ENCODE data around the gene NAT9.

Gene NAT9

GRCh38 chr17:74798239-74798707 is 22.1 kb upstream of the NAT9 start:
- DNase-seq, result no peak
- TF ChIP-seq GATA1 (IDR thresholded peaks at IDR 0.05; ENCODE audit: low read depth, low read length) (no peak), POLR2A (IDR thresholded peaks at IDR 0.05; ENCODE audit: low read length) (no peak)

DNA sequence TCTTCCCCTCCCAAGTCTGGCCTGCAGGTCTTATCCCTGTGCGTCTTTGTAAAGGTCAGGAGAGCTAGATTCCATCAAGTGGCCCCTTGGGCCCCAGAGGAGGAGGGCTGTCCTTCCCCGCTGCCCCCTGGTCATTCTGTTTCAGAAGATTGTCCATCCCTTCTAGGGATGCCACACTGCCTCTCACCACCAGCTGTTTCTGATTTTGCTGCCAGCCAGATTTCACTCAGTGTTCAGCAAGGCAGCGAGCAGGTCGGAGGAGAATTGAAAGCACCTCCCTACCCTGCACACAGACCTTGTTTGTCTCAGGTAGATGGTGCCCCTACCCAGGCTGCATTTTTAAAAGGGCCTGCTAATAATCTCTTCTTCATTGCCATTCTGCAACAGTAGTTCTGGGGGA is 21.7 kb upstream of the NAT9 start:
- TF ChIP-seq POLR2A (IDR thresholded peaks at IDR 0.05; ENCODE audit: low read length), result no peak
- TF ChIP-seq GATA1 (IDR thresholded peaks at IDR 0.05; ENCODE audit: low read depth, low read length), result no peak
- DNase-seq, result no peak

DNA sequence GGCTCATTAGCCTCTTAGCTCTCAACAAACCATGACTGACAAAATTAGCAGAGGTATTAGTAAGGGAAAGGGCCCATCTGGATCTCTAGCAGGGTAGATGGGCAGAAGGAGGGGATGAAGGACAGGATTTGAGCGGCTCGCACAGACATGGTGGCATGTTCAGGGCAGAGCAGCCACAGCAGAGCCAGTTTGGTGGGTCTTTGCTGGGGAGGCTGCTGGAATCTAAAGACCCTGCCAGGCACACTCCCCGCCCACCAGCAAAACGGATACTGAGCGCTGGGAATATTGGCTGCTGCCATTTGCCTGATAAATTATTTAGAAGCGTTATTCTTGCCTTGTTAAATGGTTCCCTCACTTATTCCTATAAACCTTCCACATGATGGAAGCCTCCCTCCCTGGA is 20.7 kb upstream of the NAT9 start:
- TF ChIP-seq GATA1 (IDR thresholded peaks at IDR 0.05; ENCODE audit: low read depth, low read length), result no peak
- TF ChIP-seq POLR2A (IDR thresholded peaks at IDR 0.05; ENCODE audit: low read length), result no peak
- no peak for DNase-seq

DNA sequence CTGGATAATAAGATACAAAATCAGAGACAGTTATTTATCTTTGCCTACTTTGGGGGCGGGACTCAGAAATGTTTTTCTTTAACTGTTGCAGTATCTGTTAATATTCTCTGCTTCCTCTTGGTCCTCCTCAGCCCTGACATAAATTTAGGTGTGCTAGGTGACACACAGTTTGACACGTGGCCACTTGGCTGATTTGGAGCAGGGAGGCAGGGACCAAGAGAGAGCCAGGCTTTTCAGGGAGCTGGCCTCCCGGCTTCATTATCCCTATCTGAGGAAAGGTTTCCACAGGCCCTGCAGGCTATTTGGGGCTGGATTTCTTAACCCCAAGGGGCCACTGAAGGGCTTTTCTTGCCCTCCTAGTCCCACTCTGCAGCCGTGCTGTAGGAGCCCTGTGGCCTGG is 20.1 kb upstream of the NAT9 start:
- TF ChIP-seq GATA1 (IDR thresholded peaks at IDR 0.05; ENCODE audit: low read depth, low read length) (no peak), POLR2A (IDR thresholded peaks at IDR 0.05; ENCODE audit: low read length) (no peak)
- DNase-seq, result no peak

DNA sequence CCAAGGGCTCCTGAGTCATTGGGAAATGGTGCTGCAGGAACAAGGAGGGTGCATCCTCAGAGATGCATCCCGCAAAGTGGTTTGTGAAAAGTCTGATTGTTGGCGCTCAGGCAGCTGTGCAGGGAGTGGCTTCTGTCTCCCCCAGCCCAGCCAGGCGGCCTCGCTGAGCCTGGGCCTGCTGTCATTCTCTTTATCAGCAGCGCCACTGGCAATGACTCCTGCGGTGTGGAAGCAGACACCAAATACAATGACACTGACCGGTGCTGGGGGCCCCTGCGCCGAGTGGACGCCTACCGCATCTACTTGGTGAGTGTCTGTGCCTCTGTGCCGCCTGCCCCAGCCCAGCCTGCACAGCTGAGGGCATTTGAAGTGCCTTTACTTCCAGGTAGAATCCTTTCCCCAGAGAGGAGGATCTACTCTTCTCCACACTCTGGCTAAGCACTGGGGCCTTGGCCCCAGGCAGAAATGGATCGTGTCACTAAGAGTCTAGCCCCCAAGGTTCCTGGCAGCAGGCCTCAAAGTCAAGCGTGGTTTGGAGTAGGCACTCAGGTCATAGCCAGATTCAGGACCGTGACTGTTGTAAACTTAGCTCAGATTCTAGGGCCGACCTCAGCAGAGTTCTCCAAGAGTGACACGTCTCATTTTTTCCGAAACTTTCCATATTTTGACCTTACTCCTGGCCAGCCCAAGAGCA is 19.3 kb upstream of the NAT9 start:
- DNase-seq, result no peak
- TF ChIP-seq POLR2A (IDR thresholded peaks at IDR 0.05; ENCODE audit: low read length) (no peak), GATA1 (IDR thresholded peaks at IDR 0.05; ENCODE audit: low read depth, low read length) (no peak)

DNA sequence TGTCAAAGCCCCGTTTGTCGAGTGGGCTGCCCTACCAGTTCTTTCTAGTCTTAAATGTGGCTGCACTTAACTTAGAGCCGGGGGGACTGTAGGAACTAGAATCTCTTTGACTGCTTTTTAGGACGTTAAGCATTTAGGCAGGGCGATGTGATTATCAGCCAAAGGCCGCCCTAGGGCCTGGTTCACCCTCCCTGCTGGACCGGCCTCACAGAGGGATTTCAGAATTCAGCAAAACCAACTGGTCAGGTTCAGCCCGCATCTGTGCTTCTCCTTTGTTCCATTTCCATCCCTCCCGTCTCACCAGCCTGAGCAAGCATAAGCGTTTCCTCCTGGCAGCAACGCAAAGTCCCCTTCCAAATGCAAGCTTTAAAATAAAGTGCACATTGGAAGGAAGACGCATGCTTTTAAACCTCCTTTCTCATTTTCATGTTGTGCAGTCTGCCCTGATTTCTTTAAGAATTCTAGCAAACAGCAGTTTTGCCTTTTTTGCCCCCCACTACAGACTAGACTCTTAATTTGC is 16.5 kb upstream of the NAT9 start:
- no peak for TF ChIP-seq POLR2A (IDR thresholded peaks at IDR 0.05; ENCODE audit: low read length)
- no peak for TF ChIP-seq GATA1 (IDR thresholded peaks at IDR 0.05; ENCODE audit: low read depth, low read length)
- no peak for DNase-seq

DNA sequence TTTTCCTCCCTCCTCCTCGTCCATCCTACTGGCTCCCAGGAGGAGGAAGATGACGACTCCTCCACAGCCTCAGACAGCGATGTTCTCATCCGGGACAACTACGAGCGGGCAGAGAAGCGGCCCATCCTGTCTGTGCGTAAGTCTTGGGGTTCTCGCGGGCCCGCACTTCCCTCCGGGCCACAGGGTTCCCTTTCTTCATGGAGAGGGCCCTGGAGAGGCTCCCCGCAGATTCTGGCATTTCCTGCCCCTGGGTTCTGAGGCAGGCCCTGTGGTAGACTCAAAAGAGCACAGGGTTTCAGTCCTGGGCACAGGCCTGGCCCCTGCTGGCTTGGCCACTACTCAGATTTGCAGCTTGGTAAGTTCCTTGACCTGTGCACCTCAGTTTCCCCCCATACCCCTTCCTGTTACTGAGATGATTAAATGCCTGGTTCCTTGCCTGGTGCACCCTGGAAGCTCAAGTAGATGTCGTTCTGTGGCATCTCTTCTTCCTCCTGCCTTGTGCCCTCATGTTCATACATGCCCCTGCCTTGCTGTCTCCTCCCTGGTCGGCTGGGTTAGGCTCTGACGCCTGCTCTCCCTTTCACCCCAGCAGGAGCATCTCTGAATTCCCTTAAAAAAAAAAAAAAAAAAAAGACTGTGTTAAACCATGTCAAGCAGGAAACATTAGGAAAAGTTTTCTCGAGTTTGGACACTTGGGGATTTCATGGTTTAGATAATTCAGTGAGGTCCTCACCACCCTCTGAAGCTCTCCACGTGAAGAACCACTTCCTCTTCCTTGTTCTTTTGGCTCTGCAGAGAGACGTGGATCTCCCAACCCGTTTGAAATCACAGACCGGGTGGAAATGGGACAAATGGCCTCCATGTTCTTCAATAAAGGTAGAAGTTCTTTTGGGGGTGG is 14.3 kb upstream of the NAT9 start:
- DNase-seq, result no peak

DNA sequence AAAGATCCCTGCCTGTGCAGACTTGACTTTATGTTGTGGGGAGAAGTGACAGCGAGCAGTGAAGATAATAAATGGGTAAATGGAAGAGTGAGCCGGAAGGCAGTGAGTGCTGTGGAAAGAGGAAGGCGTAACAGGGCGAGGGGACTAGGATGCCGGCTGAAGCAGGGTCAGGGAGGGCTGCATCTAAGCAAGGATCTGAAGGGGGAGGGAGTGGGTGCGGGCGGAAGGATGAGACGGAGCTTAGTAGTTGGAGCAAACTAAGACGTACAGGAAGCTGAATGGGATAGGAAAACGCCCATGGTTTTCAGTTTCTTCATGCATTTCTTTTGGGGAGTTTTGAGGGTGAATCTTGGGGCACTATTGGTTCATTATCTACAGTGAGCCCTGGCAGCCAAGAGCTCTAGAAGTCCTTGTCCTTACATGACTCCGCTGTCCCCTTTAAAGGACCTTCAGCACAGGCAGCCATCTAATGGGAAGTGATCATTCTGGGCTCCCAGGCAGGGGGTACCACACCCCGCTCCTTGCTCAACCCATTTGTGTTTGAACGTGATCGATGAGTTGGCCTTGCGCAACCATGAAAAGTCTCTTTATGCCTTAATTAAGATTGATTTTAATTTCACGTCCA is 10.4 kb upstream of the NAT9 start:
- no peak for TF ChIP-seq GATA1 (IDR thresholded peaks at IDR 0.05; ENCODE audit: low read depth, low read length)
- DNase-seq, result no peak

More for the DNA sequence above, 14.3 kb upstream of the NAT9 start:
- TF ChIP-seq POLR2A (IDR thresholded peaks at IDR 0.05; ENCODE audit: low read length), result no peak
- TF ChIP-seq GATA1 (IDR thresholded peaks at IDR 0.05; ENCODE audit: low read depth, low read length), result no peak

DNA sequence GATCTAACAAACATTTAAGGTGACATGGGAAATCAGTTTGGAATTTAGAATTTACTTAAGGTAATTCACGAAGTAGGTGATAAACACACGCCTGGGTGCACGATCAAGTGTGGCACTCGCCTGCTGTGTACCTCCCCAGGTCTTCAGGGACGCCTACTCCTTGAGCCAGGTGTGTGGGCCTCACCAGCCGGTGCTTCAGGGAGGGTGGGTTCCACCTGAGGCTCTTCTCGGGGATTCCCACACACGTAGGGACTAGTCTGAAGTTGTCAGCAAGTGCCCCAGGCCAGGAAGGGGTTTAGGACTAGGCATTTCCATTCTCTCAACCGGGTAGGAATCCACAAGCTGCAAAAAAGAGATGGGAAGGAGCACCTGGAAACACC is 9.8 kb upstream of the NAT9 start:
- DNase-seq, result no peak
- TF ChIP-seq GATA1 (IDR thresholded peaks at IDR 0.05; ENCODE audit: low read depth, low read length) (no peak), POLR2A (IDR thresholded peaks at IDR 0.05; ENCODE audit: low read length) (no peak)

- TF ChIP-seq GATA1 (IDR thresholded peaks at IDR 0.05; ENCODE audit: low read depth, low read length) (no peak), POLR2A (IDR thresholded peaks at IDR 0.05; ENCODE audit: low read length) (no peak)
- DNase-seq, result no peak
Measured at GRCh38 chr17:74785096-74785980, 9.2 kb upstream of the NAT9 start.

GRCh38 chr17:74784125-74784810 is 8.1 kb upstream of the NAT9 start:
- DNase-seq, result no peak
- TF ChIP-seq GATA1 (IDR thresholded peaks at IDR 0.05; ENCODE audit: low read depth, low read length) (no peak), POLR2A (IDR thresholded peaks at IDR 0.05; ENCODE audit: low read length) (no peak)

- TF ChIP-seq POLR2A (IDR thresholded peaks at IDR 0.05; ENCODE audit: low read length) (no peak), GATA1 (IDR thresholded peaks at IDR 0.05; ENCODE audit: low read depth, low read length) (no peak)
- no peak for DNase-seq
Measured at GRCh38 chr17:74782571-74782970, 6.4 kb upstream of the NAT9 start.
